ENCODE results near the gene C3orf20. TPM values are rescaled to one million over a fixed set of nuclear protein-coding genes. Genes with fewer than 3 reads are reported as not detected.

C3orf20 gene
- total RNA-seq, 2 experiments from 2014 or later = 0.20 to 0.23 TPM

GRCh38 chr3:14716591-14716990, 41.6 kb downstream of the C3orf20 start:
- intact Hi-C loops (cut with micrococcal nuclease) = no loop called here
- ATAC-seq = no peak
- no peak overlapping the region for H3K4me3 Mint-ChIP-seq
- CTCF ChIA-PET = no interaction called here
- H3K4me1 Mint-ChIP-seq (ENCODE audit: low read depth) = no peaks in the 10 kb centered on the region
- no peak for DNase-seq
- peaks cover 4% of the 10 kb centered on the region for H3K27me3 Mint-ChIP-seq
- TF ChIP-seq CTCF (IDR thresholded peaks at IDR 0.05) = no peak
- H3K9me3 Mint-ChIP-seq = peaks cover 6% of the 10 kb centered on the region
- H3K36me3 Mint-ChIP-seq (ENCODE audit: low read depth) = peaks cover 4% of the 10 kb centered on the region
- POLR2A ChIA-PET = no interaction called here
- H3K27ac Mint-ChIP-seq = no peak overlapping the region

- H3K4me3 Mint-ChIP-seq = no peak overlapping the region
- H3K27ac Mint-ChIP-seq = no peak overlapping the region
- peaks cover 4% of the 10 kb centered on the region for H3K9me3 Mint-ChIP-seq
- ATAC-seq = no peak
- intact Hi-C loops (cut with micrococcal nuclease) = no loop called here
- CTCF ChIA-PET = no interaction called here
- POLR2A ChIA-PET = no interaction called here
- no peak for DNase-seq
- H3K27me3 Mint-ChIP-seq = peaks cover 4% of the 10 kb centered on the region
- no peaks in the 10 kb centered on the region for H3K4me1 Mint-ChIP-seq (ENCODE audit: low read depth)
- TF ChIP-seq CTCF (IDR thresholded peaks at IDR 0.05) = no peak
- H3K36me3 Mint-ChIP-seq (ENCODE audit: low read depth) = no peaks in the 10 kb centered on the region
Observed at GRCh38 chr3:14717307-14717706, 42.4 kb downstream of the C3orf20 start.

GRCh38 chr3:14718539-14718938, 43.6 kb downstream of the C3orf20 start:
- intact Hi-C loops (cut with micrococcal nuclease) = no loop called here
- no peak for DNase-seq
- peaks cover 4% of the 10 kb centered on the region for H3K27me3 Mint-ChIP-seq
- ChIA-PET CTCF (no interaction called here), POLR2A (no interaction called here)
- no peak for TF ChIP-seq CTCF (IDR thresholded peaks at IDR 0.05)
- ATAC-seq = no peak
- no peak overlapping the region for H3K27ac Mint-ChIP-seq
- H3K36me3 Mint-ChIP-seq (ENCODE audit: low read depth) = no peaks in the 10 kb centered on the region
- H3K9me3 Mint-ChIP-seq = no peaks in the 10 kb centered on the region
- no peaks in the 10 kb centered on the region for H3K4me1 Mint-ChIP-seq (ENCODE audit: low read depth)
- no peak overlapping the region for H3K4me3 Mint-ChIP-seq

GRCh38 chr3:14719006-14719405, 44.1 kb downstream of the C3orf20 start:
- Mint-ChIP-seq H3K27me3 (peaks cover 4% of the 10 kb centered on the region), H3K9me3 (no peaks in the 10 kb centered on the region), H3K36me3 (ENCODE audit: low read depth) (no peaks in the 10 kb centered on the region), H3K27ac (no peak overlapping the region), H3K4me3 (no peak overlapping the region), H3K4me1 (ENCODE audit: low read depth) (no peaks in the 10 kb centered on the region)
- no peak for ATAC-seq
- no peak for TF ChIP-seq CTCF (IDR thresholded peaks at IDR 0.05)
- CTCF ChIA-PET = no interaction called here
- no peak for DNase-seq
- POLR2A ChIA-PET = no interaction called here
- intact Hi-C loops (cut with micrococcal nuclease) = no loop called here

GRCh38 chr3:14721126-14721864, 46.4 kb downstream of the C3orf20 start:
- no peak overlapping the region for H3K4me3 Mint-ChIP-seq
- H3K27ac Mint-ChIP-seq = no peak overlapping the region
- DNase-seq (no peak), ATAC-seq (no peak)
- H3K4me1 Mint-ChIP-seq (ENCODE audit: low read depth) = no peaks in the 10 kb centered on the region
- no peak for TF ChIP-seq CTCF (IDR thresholded peaks at IDR 0.05)
- H3K27me3 Mint-ChIP-seq = peaks cover 4% of the 10 kb centered on the region
- H3K36me3 Mint-ChIP-seq (ENCODE audit: low read depth) = no peaks in the 10 kb centered on the region
- ChIA-PET CTCF (no interaction called here), POLR2A (no interaction called here)
- no peaks in the 10 kb centered on the region for H3K9me3 Mint-ChIP-seq
- intact Hi-C loops (cut with micrococcal nuclease) = no loop called here

Measured in activated CD8-positive, alpha-beta T cell treated with anti-CD3 and anti-CD28 coated beads for 36 hours (primary cell).